Thyroid gland (tissue), 4 donors: ENCODE data around the gene KCTD18.

Source experiments
- POLR2A ChIP-seq, 2 donors: fragments of 450-650 bp; IDR thresholded peaks; one replicate each; pipeline ENCODE4 v1.6.1; 2017; ENCODE audit warnings: antibody characterized with exemption in 2 of 2, mild to moderate bottlenecking in 2 of 2, moderate library complexity in 1 of 2
- TF ChIP-seq, protein P1 (sequence below), 6 experiments: fragments of 200-600 bp in 3 of 6; fragments of 450-650 bp in 3 of 6; sonication (generic) in 3 of 6; IDR thresholded peaks; one replicate each; pipeline ENCODE4 v1.5.1; 2016 to 2019; ENCODE audit warnings: antibody characterized with exemption in 6 of 6, mild to moderate bottlenecking in 2 of 6, inconsistent platforms in 1 of 6, moderate library complexity in 1 of 6

DNA sequence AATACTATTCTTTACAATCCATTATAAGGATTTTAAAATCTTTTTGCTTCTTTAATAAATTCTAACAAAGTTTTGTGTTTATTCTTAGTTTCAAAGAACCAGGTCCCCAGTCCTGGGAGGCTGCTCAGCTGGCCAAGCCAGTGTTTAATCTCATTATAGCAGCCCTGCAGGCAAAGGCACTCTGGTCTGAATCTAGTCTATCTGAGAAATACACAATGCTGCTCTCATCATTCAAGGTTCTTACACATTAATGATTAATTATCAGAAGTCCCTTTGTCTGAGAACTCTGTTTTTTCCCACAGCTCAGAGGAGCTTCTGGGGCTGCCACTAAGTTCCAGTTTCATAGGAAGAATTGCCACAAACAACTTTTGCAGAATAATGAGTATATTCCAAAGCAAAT is 27.7 kb downstream of the KCTD18 start:
- TF ChIP-seq, protein P1, sequence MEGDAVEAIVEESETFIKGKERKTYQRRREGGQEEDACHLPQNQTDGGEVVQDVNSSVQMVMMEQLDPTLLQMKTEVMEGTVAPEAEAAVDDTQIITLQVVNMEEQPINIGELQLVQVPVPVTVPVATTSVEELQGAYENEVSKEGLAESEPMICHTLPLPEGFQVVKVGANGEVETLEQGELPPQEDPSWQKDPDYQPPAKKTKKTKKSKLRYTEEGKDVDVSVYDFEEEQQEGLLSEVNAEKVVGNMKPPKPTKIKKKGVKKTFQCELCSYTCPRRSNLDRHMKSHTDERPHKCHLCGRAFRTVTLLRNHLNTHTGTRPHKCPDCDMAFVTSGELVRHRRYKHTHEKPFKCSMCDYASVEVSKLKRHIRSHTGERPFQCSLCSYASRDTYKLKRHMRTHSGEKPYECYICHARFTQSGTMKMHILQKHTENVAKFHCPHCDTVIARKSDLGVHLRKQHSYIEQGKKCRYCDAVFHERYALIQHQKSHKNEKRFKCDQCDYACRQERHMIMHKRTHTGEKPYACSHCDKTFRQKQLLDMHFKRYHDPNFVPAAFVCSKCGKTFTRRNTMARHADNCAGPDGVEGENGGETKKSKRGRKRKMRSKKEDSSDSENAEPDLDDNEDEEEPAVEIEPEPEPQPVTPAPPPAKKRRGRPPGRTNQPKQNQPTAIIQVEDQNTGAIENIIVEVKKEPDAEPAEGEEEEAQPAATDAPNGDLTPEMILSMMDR (IDR thresholded peaks at IDR 0.05) = no peak
- TF ChIP-seq POLR2A (IDR thresholded peaks at IDR 0.05) = no peak
